LNCaP clone FGC (cell line): ENCODE measurements around the gene ERCC4.

Experiments used
- DNase-seq: peaks from one replicate; pipeline ENCODE4 v3.0.0-alpha.2; 2011; ENCODE audit warnings: low read depth
- H3K4me3 ChIP-seq: 2 replicates; pipeline ENCODE4 v1.5.1; 2011; ENCODE audit warnings: mild to moderate bottlenecking, low read depth, low read length, control low read depth
- CTCF ChIP-seq: IDR thresholded peaks from 2 replicates; pipeline ENCODE4 v1.5.1; 2012; ENCODE audit warnings: mild to moderate bottlenecking; ENCODE audit not compliant: control insufficient read depth, insufficient read depth; ENCODE audit errors: extremely low read depth

Gene ERCC4

GRCh38 chr16:13956635-13957196 is 36.8 kb downstream of the ERCC4 start:
- DNase-seq = no peak
- no peak for TF ChIP-seq CTCF
- no peak overlapping the region for H3K4me3 ChIP-seq

DNA sequence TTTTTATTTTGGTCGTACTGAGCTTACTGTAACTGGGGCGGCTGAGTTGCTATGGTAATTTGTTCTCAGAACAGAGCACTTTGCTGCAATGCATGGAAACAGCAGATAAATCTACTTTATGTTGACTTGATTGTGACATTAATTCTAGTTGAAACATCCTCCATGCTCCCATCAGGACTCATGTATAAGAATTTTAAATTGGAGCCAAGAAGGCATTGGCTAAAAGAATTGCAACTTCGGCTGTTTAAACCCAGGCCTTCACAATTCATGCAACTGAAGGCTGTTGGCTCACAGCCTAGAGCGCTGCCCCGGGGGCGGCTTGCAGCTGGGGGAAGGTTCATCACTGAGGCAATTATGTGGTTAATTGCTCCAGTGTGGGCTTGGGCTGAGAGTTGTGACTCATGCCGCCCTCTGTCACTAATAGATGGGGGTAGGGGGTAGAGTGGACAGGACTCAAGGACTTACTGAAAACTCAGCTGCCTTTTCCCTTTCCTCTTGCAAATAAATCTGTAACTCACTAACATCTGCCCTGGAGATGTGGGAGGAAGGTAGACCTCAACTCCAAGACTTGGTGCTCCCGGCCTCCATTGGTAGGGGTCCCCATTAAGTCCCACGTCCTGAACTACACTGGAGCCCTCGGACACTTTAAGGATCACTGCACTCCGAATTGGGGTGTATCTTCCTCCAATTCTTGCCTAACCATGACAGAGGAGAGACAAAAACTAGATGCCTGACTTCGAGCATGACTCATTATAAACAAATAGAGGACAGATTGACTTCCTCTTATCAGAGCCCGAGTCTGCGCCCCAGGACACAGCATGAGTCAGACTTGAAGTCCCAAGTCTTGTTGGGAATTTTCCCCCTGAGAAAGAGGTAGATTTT is 37.5 kb downstream of the ERCC4 start:
- no peak overlapping the region for H3K4me3 ChIP-seq
- peak; percentile 33 for DNase-seq
- TF ChIP-seq CTCF = no peak

DNA sequence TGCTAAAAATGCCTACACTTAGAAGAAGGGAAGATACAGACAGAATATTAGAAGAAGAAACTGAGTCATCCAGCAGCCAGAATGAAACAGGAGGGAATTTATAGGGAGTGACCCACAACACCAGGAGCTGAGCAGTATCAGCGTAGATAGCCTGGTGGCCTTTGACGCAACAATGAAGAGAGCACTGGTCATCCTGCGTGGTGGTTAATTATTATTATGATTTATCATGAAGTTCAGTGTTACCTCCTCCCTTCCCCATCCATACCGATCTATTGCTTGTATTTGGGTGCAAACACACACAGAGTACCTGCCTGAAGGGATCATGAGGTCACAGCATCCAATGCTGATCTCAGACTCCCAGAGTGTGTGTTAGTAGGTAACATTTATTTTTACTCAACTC is 38.5 kb downstream of the ERCC4 start:
- no peak for DNase-seq
- no peak overlapping the region for H3K4me3 ChIP-seq
- no peak for TF ChIP-seq CTCF

DNA sequence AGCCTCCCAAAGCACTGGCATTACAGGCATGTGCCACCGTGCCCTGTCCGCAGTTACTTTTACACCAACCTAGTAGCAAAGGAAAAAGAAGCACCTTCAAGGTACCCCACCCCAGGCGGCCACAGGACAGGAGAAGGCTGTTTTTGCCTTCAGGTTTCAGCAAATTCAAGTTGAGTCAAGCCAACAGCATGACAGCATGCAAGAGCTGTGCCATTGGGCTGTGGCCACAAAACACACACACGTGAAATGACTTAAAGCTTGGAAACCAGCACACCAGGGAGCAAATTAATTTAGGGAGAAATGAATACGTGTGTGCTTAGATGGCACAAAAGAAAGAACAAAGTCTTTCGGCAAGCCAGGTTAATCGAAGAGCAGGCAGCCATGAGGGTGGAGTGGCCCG is 39.7 kb downstream of the ERCC4 start:
- no peak overlapping the region for H3K4me3 ChIP-seq
- DNase-seq = no peak
- TF ChIP-seq CTCF = no peak

DNA sequence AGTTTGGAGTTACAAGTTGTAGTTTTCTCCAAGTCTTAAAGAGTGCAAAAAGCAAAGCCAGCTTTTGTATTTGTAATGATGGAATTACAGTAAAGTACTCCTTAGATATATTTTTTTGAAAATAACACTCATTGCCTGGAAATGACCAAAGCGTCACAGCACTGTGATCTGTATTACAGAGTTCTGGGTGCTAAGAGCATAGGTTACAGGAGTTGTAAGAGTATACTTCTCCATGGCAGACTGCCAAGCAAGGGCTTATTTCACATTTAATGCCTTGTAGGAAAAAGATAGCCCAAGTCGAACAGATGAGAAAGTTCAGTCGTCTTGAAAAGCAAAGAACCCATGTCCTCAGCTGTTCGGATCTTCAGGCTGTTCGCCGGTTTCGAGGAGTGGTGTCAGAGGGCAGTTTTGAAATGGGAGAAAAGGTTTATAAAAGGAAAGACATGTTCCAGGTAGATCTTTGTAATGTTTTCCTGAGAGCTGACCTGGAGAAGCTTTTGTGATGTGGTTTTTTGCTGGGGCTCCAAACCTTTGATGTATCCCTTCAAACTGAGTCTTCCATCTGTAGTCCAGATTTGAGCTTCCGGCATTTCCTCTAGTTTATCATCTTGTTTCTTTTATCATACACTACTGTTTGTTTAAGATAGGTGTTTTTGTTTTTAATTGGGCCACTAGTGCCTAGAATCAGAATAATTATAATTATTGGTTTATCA is 41.3 kb downstream of the ERCC4 start:
- DNase-seq = no peak
- TF ChIP-seq CTCF = no peak
- H3K4me3 ChIP-seq = no peak overlapping the region

DNA sequence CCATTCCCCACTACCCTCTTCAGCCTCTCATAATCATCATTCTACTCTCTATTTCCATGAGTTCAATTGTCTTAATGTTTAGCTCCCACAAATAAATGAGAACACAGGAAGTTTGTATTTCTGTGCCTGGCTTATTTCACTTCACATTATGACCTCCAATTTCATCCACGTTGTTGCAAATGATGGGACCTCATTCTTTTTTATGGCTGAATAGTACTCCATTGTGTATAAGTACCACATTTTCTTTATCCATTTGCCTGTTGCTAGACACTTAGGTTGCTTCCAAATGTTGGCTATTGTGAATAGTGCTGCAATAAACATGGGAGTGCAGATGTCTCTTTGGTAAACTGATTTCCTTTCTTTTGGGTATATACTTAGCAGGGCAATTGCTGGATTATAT is 42.3 kb downstream of the ERCC4 start:
- no peak for DNase-seq
- no peak for TF ChIP-seq CTCF
- no peak overlapping the region for H3K4me3 ChIP-seq
